Activated CD8-positive, alpha-beta T cell treated with anti-CD3 and anti-CD28 coated beads for 36 hours (primary cell): ENCODE measurements around the gene PPARG. TPM values are rescaled to one million over a fixed set of nuclear protein-coding genes. Genes with fewer than 3 reads are reported as not detected.

Experiments used
- ATAC-seq: fragments of 200-7000 bp; cut with Tn5 transposase; one replicate; pipeline ENCODE4 v1.10.0; 2021; ENCODE audit warnings: mild to moderate bottlenecking, moderate library complexity
- CTCF ChIA-PET: fragments of 350-600 bp; sonication (Branson Sonifier 250); formaldehyde crosslinking; loops from one replicate; lab custom pipeline; 2021; ENCODE audit warnings: antibody characterized with exemption; lab: Charles Lee
- POLR2A ChIA-PET: fragments of 350-600 bp; sonication (Branson Sonifier 250); formaldehyde crosslinking; loops from one replicate; lab custom pipeline; 2021; ENCODE audit warnings: antibody characterized with exemption; lab: Charles Lee
- DNase-seq: peaks from one replicate; pipeline ENCODE4 v3.0.0-alpha.2; 2020
- H3K27ac Mint-ChIP-seq: one replicate; pipeline ENCODE4 v1.8.0; 2021; ENCODE audit warnings: mild to moderate bottlenecking, mixed read lengths
- H3K27me3 Mint-ChIP-seq: one replicate; pipeline ENCODE4 v1.8.0; 2021; ENCODE audit warnings: mixed read lengths
- H3K36me3 Mint-ChIP-seq: one replicate; pipeline ENCODE4 v1.8.0; 2021; ENCODE audit warnings: low read depth, mixed read lengths
- H3K4me1 Mint-ChIP-seq: one replicate; pipeline ENCODE4 v1.8.0; 2021; ENCODE audit warnings: low read depth, mixed read lengths
- H3K4me3 Mint-ChIP-seq: one replicate; pipeline ENCODE4 v1.8.0; 2021; ENCODE audit warnings: mild to moderate bottlenecking, moderate library complexity, mixed read lengths
- H3K9me3 Mint-ChIP-seq: one replicate; pipeline ENCODE4 v1.8.0; 2021; ENCODE audit warnings: mixed read lengths
- CTCF ChIP-seq: fragments of 200-600 bp; IDR thresholded peaks from one replicate; pipeline ENCODE4 v1.8.0; 2022; ENCODE audit warnings: antibody characterized with exemption, mild to moderate bottlenecking
- intact Hi-C: fragments of 100-400 bp; cut with micrococcal nuclease; formaldehyde crosslinking; loops from one replicate; pipeline ENCODE4 v1.10.0; 2022
- total RNA-seq, 2 experiments: library from RNA; stranded (reverse); gene quantifications; one replicate each; pipeline ENCODE4 v1.2.3, GENCODE V29; 2021

The PPARG gene
- total RNA-seq, 2 experiments from 2014 or later: 0.41 to 0.63 TPM

DNA sequence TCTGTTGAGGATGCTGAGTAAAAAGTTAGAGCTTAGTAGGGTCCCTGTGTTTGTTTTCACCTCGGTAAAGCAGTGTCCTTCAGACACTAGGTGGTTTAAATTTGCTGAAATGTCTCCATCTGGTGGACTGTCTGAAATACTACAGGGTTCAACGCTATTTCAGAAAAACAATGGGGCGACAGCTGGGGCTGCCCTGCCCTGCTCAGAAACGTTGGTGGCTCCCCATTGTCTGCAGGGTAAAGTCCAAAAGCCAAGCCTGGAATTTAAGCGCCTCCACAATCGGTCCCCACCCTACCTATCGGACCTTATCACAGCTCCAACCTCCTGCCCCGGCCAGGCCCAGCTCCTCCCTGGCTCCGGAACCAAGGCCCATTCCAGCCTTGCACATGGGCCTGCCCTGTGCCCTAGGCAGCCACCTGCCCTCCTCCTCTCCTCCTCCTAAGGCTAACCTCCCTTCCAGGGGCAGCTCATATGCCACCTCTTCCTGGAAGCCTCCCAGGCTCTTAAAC, 191.1 kb downstream of the PPARG start:
- peaks cover 1% of the 10 kb centered on the region for H3K36me3 Mint-ChIP-seq

DNA sequence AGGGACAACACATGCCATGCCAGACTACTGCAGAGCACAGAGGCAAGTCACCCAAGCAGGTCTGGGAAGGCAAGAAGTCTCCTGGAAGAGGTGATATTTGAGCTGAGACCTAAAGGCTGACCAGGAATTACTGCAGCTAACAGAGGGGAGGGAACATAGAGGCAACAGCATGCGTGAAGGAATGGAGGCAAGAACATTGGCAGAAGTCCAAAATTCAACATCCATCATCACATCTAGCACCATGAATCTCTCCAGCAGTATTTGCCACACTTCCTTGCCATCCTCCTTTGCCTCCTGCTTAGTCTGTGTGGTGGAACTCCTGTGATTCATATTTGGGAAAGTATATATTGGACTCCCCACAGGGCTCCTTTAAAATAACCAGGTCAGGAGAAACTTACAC, 194.5 kb downstream of the PPARG start:
- Mint-ChIP-seq H3K27me3 (no peaks in the 10 kb centered on the region), H3K4me3 (peak overlapping the region; percentile 92), H3K4me1 (peaks cover 34% of the 10 kb centered on the region), H3K27ac (peak overlapping the region; percentile 93), H3K36me3 (peaks cover 21% of the 10 kb centered on the region), H3K9me3 (no peaks in the 10 kb centered on the region)
- DNase-seq: no peak
- ATAC-seq: no peak
- POLR2A ChIA-PET: interaction anchor here (0.6 to 2.0 kb wide), 4 partner anchors 12 to 1311 kb away, joined by 3 to 8 read pairs (median 4); partner anchors contain the start of gene RPL32
- no peak for TF ChIP-seq CTCF
- intact Hi-C loops: no loop called here
- CTCF ChIA-PET: interaction anchor here (0.6 to 5.0 kb wide), 8 partner anchors 11 to 348 kb away, joined by 3 to 37 read pairs (median 4); no protein-coding TSS in a partner anchor

More for the DNA sequence above, 191.1 kb downstream of the PPARG start:
- intact Hi-C loops: loop anchor here (2.0 kb wide), 1 partner anchor 345 kb away; no protein-coding TSS in a partner anchor
- CTCF ChIA-PET: interaction anchor here (0.6 to 6.5 kb wide), 47 partner anchors 10 to 1099 kb away, joined by 3 to 170 read pairs (median 4); partner anchors contain the start of gene PPARG
- Mint-ChIP-seq H3K27me3 (no peaks in the 10 kb centered on the region), H3K9me3 (no peaks in the 10 kb centered on the region), H3K27ac (no peak overlapping the region), H3K4me1 (peaks cover 9% of the 10 kb centered on the region), H3K4me3 (no peak overlapping the region)
- POLR2A ChIA-PET: interaction anchor here (0.7 kb wide), 1 partner anchor 332 kb away, joined by 3 read pairs; no protein-coding TSS in a partner anchor
- peak; percentile 81 for TF ChIP-seq CTCF
- DNase-seq (peak; percentile 31), ATAC-seq (peak; percentile 35)

DNA sequence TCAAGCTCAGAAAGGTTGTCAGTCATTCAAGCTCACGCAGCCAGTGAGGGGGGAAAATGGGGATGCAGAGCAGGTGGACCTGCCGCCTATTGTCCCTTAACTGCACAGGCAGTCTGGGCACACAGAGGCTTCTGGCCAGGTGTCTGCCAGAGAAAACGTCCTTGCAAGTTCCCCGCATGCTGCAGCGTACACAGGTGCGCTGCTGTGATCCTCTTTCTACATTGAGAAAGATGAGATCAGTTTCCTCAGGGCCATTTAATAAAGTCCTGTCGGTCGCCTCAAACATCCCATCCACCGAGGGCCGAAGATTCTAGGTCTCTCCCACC, 195.0 kb downstream of the PPARG start:
- Mint-ChIP-seq H3K27me3 (no peaks in the 10 kb centered on the region), H3K27ac (peak overlapping the region; percentile 93), H3K9me3 (no peaks in the 10 kb centered on the region), H3K4me3 (peak overlapping the region; percentile 92), H3K4me1 (peaks cover 37% of the 10 kb centered on the region), H3K36me3 (peaks cover 25% of the 10 kb centered on the region)
- intact Hi-C loops: no loop called here
- no peak for TF ChIP-seq CTCF
- CTCF ChIA-PET: interaction anchor here (0.6 to 5.0 kb wide), 6 partner anchors 11 to 348 kb away, joined by 3 to 37 read pairs (median 4); no protein-coding TSS in a partner anchor
- DNase-seq (no peak), ATAC-seq (no peak)
- POLR2A ChIA-PET: interaction anchor here (0.6 to 2.5 kb wide), 7 partner anchors 12 to 1311 kb away, joined by 3 to 10 read pairs (median 5); partner anchors contain the start of gene RPL32

Other genes with a start within 250 kb of the PPARG start
- gene TIMP4, start 130.2 kb upstream of the PPARG start, total RNA-seq: not detected
- 10 to 100 TPM; 19.4 to 21.4 TPM for gene TSEN2, start 195.4 kb downstream of the PPARG start, total RNA-seq